Activated naive CD4-positive, alpha-beta T cell treated with anti-CD3 and anti-CD28 coated beads, Interleukin-2, amount 10 ng/mL, durations not matched to agents 7 days and 5 days (primary cell): ENCODE measurements around the gene CTNNAL1.
"Not testable (repeated sequence)": the region's sequence is repeated elsewhere in the genome, so short reads cannot be mapped to it uniquely, and the experiment has no call there.

Experiments used
- CTCF ChIA-PET: fragments of 350-600 bp; sonication (Branson Sonifier 250); formaldehyde crosslinking; loops from one replicate; lab custom pipeline; 2021; ENCODE audit warnings: antibody characterized with exemption; lab: Charles Lee
- DNase-seq: peaks from one replicate; pipeline ENCODE4 v3.0.0-alpha.2; 2020
- H3K27ac Mint-ChIP-seq: one replicate; pipeline ENCODE4 v1.8.0; 2021; ENCODE audit warnings: mild to moderate bottlenecking, moderate library complexity, mixed read lengths
- H3K27me3 Mint-ChIP-seq: one replicate; pipeline ENCODE4 v1.8.0; 2021; ENCODE audit warnings: mild to moderate bottlenecking, mixed read lengths
- H3K36me3 Mint-ChIP-seq: one replicate; pipeline ENCODE4 v1.8.0; 2021; ENCODE audit warnings: mixed read lengths
- H3K4me1 Mint-ChIP-seq: one replicate; pipeline ENCODE4 v1.8.0; 2021; ENCODE audit warnings: mixed read lengths
- H3K4me3 Mint-ChIP-seq: one replicate; pipeline ENCODE4 v1.8.0; 2021; ENCODE audit warnings: mild to moderate bottlenecking, moderate library complexity, mixed read lengths
- H3K9me3 Mint-ChIP-seq: one replicate; pipeline ENCODE4 v1.8.0; 2021; ENCODE audit warnings: mixed read lengths

CTNNAL1 gene

DNA sequence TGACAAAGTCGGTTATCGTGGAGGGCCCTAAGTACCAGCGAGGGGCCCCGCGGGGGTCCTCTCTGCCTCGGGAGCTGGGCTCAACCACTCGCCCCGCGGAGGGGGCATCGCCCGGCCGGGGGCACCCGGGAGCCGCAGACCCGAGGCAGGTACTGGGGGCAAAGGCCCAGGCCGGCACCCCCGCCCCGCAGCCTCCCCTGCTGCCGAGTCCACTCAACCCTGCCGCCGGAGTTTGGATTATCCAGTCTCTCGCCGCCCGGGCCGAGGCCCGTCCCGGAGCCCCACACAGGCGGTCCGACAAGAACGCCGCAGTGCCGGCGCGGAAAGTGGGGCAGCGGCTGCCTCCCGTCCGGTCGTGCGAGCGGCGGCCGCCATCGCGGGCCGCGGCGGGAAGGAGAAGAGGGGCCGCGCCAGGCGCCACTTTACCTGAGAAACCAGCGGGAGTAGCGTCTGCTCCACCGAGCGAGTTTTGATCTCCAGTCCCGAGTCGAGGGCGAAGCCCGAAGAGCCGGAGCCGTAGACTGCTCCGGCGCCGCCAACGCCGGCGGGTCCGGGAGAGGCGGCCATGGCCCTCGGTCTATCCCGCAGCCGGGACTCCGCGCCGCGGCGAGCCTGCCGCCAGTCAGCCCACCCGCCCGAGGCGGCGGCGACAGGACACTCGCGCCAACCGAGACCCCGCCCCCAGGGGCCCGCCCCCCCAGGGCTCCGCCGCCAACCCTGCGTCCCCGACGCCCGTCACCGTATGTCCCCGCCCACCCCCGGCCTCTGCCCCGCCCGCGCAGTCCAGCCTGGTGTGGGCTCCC lies at the start of gene CTNNAL1:
TSS of gene CTNNAL1 (minus strand) at position 624 of the 803 bp plus-strand sequence. CDS start at position 567, 57 bp downstream.
- H3K36me3 Mint-ChIP-seq: peaks cover 9% of the 10 kb centered on the region
- CTCF ChIA-PET: no interaction called here
- H3K4me3 Mint-ChIP-seq: peak within 1 kb of the TSS; percentile 99
- peaks cover 6% of the 10 kb centered on the region for H3K27me3 Mint-ChIP-seq
- peaks cover 34% of the 10 kb centered on the region for H3K4me1 Mint-ChIP-seq
- H3K9me3 Mint-ChIP-seq: no peaks in the 10 kb centered on the region
- peak within 1 kb of the TSS; percentile 87 for H3K27ac Mint-ChIP-seq
- DNase-seq: peak; percentile 91

DNA sequence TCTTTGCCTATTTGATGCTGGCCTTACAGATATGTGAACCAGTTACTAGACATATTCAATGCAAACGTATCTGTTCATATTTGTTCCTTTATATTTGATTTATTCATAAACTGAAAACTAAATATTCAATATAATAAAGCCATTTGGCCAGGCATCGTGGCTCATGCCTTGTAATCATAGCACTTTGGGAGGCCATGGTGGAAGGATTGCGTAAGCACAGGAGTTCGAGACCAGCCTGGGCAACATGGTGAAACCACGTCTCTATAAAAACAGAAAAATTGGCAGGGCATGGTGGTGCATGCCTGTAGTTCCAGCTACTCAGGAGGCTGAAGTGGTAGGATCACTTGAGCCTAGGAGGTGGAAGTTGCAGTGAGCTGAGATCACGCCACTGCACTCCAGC lies 49.2 kb upstream of the CTNNAL1 start:
- DNase-seq: no peak
- no peak overlapping the region for H3K4me3 Mint-ChIP-seq
- H3K27ac Mint-ChIP-seq: no peak overlapping the region
- H3K27me3 Mint-ChIP-seq: no peaks in the 10 kb centered on the region
- H3K4me1 Mint-ChIP-seq: no peaks in the 10 kb centered on the region
- H3K36me3 Mint-ChIP-seq: peaks cover 27% of the 10 kb centered on the region
- CTCF ChIA-PET: interaction anchor here (0.6 kb wide), 1 partner anchor 80 kb away, joined by 3 read pairs; no protein-coding TSS in a partner anchor
- no peaks in the 10 kb centered on the region for H3K9me3 Mint-ChIP-seq

- Mint-ChIP-seq H3K4me3 (no peak overlapping the region), H3K4me1 (no peaks in the 10 kb centered on the region), H3K27me3 (no peaks in the 10 kb centered on the region), H3K36me3 (peaks cover 38% of the 10 kb centered on the region), H3K27ac (no peak overlapping the region), H3K9me3 (no peaks in the 10 kb centered on the region)
- CTCF ChIA-PET: interaction anchor here (1.2 kb wide), 2 partner anchors 17 to 410 kb away, joined by 3 to 4 read pairs; no protein-coding TSS in a partner anchor
- no peak for DNase-seq
Observed at GRCh38 chr9:109060191-109060590, 46.9 kb upstream of the CTNNAL1 start.

DNA sequence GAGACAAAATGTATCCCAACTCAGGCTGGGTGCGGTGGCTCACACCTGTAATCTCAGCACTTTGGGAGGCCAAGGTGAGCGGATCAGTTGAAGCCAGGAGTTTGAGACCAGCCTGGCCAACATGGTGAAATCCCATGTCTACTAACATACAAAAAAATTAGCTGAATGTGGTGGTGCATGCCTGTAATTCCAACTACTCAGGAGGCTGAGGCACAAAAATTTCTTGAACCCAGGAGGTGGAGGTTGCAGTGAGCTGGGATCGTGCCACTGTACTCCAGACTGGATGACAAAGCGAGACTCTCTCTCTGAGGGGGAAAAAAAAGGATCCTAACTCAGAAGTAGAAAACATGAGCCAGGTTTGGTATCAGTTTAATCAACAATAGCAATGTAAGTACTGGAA lies 39.8 kb upstream of the CTNNAL1 start:
- H3K9me3 Mint-ChIP-seq, H3K4me3 Mint-ChIP-seq, H3K27me3 Mint-ChIP-seq, H3K4me1 Mint-ChIP-seq, H3K27ac Mint-ChIP-seq, CTCF ChIA-PET, DNase-seq: not testable (repeated sequence)
- peaks cover 66% of the 10 kb centered on the region for H3K36me3 Mint-ChIP-seq

DNA sequence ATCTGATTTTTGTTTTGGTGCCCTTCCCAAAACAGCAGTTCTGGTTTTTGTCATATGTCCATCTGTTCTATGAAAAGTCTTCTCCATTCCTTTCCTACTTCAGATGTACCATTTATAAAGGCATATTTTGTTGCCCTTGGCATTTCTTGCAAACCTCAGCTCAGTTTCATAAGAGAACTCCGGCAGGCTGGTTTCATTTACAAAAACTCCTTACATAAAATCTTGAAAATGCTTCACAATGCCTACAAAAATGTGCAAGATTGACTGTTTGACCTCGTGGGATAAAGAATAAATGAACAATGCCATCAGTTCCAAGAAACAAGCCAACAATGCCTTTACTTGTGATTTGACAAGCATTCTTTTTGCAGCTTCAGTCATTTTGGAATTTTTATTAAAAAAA lies 39.1 kb upstream of the CTNNAL1 start:
- no peaks in the 10 kb centered on the region for H3K9me3 Mint-ChIP-seq
- no peak for DNase-seq
- H3K27ac Mint-ChIP-seq: no peak overlapping the region
- H3K36me3 Mint-ChIP-seq: peaks cover 69% of the 10 kb centered on the region
- no peak overlapping the region for H3K4me3 Mint-ChIP-seq
- no peaks in the 10 kb centered on the region for H3K4me1 Mint-ChIP-seq
- H3K27me3 Mint-ChIP-seq: no peaks in the 10 kb centered on the region
- CTCF ChIA-PET: no interaction called here

DNA sequence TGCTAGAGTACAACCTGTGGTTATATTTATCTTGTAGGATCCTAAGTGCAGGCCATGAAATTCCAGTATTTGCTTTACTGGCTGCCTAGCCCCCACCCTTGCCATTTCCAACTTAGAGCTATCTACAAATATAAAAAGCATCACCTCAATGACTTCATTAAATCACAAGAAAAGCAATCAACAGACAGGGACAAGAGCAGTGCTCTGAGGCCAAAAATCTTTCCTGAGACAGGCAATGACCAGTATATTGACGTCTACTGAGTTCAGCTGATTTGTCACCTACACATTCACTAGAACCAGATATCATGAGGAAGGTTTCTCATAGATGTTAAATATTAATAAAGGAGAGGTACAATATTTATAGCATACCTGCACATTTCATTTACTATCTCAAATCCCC lies 38.4 kb upstream of the CTNNAL1 start:
- H3K9me3 Mint-ChIP-seq: no peaks in the 10 kb centered on the region
- H3K27me3 Mint-ChIP-seq: no peaks in the 10 kb centered on the region
- no peak overlapping the region for H3K4me3 Mint-ChIP-seq
- no peaks in the 10 kb centered on the region for H3K4me1 Mint-ChIP-seq
- no peak for DNase-seq
- H3K36me3 Mint-ChIP-seq: peaks cover 70% of the 10 kb centered on the region
- no peak overlapping the region for H3K27ac Mint-ChIP-seq
- CTCF ChIA-PET: no interaction called here

GRCh38 chr9:109050444-109050843 lies 37.1 kb upstream of the CTNNAL1 start:
- DNase-seq: no peak
- Mint-ChIP-seq H3K27me3 (no peaks in the 10 kb centered on the region), H3K4me3 (no peak overlapping the region), H3K36me3 (peaks cover 69% of the 10 kb centered on the region), H3K9me3 (no peaks in the 10 kb centered on the region), H3K27ac (no peak overlapping the region), H3K4me1 (no peaks in the 10 kb centered on the region)
- CTCF ChIA-PET: no interaction called here

GRCh38 chr9:109048822-109049221 lies 35.5 kb upstream of the CTNNAL1 start:
- H3K4me1 Mint-ChIP-seq: no peaks in the 10 kb centered on the region
- CTCF ChIA-PET: interaction anchor here (0.6 to 1.3 kb wide), 2 partner anchors 272 to 1040 kb away, joined by 3 to 4 read pairs; no protein-coding TSS in a partner anchor
- peaks cover 66% of the 10 kb centered on the region for H3K36me3 Mint-ChIP-seq
- no peaks in the 10 kb centered on the region for H3K27me3 Mint-ChIP-seq
- H3K4me3 Mint-ChIP-seq: no peak overlapping the region
- H3K27ac Mint-ChIP-seq: no peak overlapping the region
- H3K9me3 Mint-ChIP-seq: no peaks in the 10 kb centered on the region
- no peak for DNase-seq

DNA sequence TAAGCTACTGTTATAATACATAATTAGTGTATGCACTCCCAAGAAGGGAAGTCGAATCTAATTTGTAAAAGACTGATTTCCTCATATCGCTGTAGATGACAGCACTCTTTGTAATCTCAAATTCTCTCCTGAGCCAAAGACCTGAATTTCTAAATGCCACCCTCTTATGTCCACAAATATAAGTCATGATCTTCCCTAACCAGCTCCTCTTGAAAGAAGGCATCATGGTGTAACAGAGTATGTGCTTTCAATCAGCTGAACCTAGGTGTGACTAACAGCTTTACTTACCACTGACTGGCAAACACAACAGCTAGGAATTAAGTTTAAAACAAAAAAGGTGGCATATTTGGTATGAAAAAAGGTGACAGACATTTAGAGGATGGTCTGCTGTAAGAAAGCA lies 34.0 kb upstream of the CTNNAL1 start:
- no peak overlapping the region for H3K4me3 Mint-ChIP-seq
- peaks cover 64% of the 10 kb centered on the region for H3K36me3 Mint-ChIP-seq
- H3K27me3 Mint-ChIP-seq: no peaks in the 10 kb centered on the region
- H3K9me3 Mint-ChIP-seq: no peaks in the 10 kb centered on the region
- no peaks in the 10 kb centered on the region for H3K4me1 Mint-ChIP-seq
- DNase-seq: no peak
- no peak overlapping the region for H3K27ac Mint-ChIP-seq
- CTCF ChIA-PET: interaction anchor here (0.9 to 1.2 kb wide), 2 partner anchors 151 to 152 kb away, joined by 3 read pairs; no protein-coding TSS in a partner anchor

DNA sequence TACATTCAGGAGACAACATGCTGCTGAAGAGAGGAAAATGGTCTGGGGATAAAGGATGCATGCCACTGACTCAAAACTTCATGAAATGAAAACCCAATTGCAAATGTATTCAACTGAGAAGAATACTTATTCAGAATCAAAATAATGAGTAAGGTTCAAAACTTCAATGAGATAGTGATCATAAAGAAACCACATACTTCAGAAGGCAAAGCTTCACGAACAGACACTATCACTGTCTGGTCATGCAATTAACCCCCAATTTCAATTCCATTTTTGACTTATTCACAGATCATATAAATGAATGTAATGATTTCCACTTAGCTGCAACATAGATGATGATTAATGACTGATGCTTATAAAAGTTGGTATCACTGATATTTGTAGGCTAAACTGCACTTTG lies 33.0 kb upstream of the CTNNAL1 start:
- Mint-ChIP-seq H3K36me3 (peaks cover 56% of the 10 kb centered on the region), H3K4me1 (no peaks in the 10 kb centered on the region), H3K9me3 (no peaks in the 10 kb centered on the region), H3K27ac (no peak overlapping the region), H3K27me3 (no peaks in the 10 kb centered on the region), H3K4me3 (no peak overlapping the region)
- no peak for DNase-seq
- CTCF ChIA-PET: interaction anchor here (0.9 kb wide), 1 partner anchor 153 kb away, joined by 3 read pairs; no protein-coding TSS in a partner anchor

DNA sequence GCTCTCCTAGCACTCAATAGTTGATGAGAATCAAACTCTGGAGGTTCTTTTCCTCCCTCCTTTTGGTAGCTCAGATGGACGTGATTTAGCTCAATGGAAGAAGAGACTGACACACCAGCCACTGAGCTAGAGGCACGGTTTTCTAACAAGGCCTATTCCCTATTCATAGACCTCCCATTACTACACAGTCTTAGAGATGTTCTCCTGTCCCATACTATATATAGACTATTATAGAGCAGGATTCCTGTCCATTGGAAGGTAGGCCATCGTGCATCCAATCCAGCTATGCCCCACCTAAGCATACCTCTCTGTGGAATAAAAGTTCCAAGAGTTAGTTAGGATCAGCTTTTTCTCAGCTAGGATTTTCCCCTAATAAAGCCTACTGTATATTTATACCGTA lies 30.3 kb upstream of the CTNNAL1 start:
- H3K27ac Mint-ChIP-seq: no peak overlapping the region
- no peaks in the 10 kb centered on the region for H3K9me3 Mint-ChIP-seq
- H3K4me3 Mint-ChIP-seq: no peak overlapping the region
- no peaks in the 10 kb centered on the region for H3K27me3 Mint-ChIP-seq
- CTCF ChIA-PET: interaction anchor here (0.9 to 1.2 kb wide), 3 partner anchors 12 to 27 kb away, joined by 3 to 4 read pairs (median 3); no protein-coding TSS in a partner anchor
- no peaks in the 10 kb centered on the region for H3K4me1 Mint-ChIP-seq
- peaks cover 56% of the 10 kb centered on the region for H3K36me3 Mint-ChIP-seq
- no peak for DNase-seq

GRCh38 chr9:109040571-109040970 lies 27.3 kb upstream of the CTNNAL1 start:
- no peak for DNase-seq
- no peaks in the 10 kb centered on the region for H3K4me1 Mint-ChIP-seq
- no peaks in the 10 kb centered on the region for H3K9me3 Mint-ChIP-seq
- peaks cover 47% of the 10 kb centered on the region for H3K36me3 Mint-ChIP-seq
- no peak overlapping the region for H3K27ac Mint-ChIP-seq
- no peak overlapping the region for H3K4me3 Mint-ChIP-seq
- no peaks in the 10 kb centered on the region for H3K27me3 Mint-ChIP-seq
- CTCF ChIA-PET: no interaction called here

DNA sequence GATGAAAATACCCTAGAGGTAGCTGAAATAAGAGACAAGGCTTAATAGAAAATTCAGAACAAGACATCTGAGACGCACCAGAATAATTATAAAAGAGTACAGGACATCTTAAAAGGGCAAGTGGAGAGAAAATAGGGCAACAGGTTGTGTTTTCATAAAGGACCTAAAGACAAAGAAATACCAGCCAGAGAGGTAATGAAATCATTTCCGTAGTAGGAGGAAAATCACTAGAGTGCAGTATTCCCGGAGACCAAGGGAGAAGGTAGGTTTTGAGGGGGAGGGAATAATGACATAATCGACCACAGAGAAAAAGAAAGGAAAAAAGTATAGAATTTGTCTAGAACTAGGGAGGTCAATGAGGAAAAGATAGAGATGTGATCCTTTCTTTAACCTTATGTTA lies 26.2 kb upstream of the CTNNAL1 start:
- Mint-ChIP-seq H3K27ac (no peak overlapping the region), H3K36me3 (peaks cover 44% of the 10 kb centered on the region)

GRCh38 chr9:109037946-109038715 lies 24.8 kb upstream of the CTNNAL1 start:
- CTCF ChIA-PET: no interaction called here
- Mint-ChIP-seq H3K9me3 (no peaks in the 10 kb centered on the region), H3K4me1 (no peaks in the 10 kb centered on the region), H3K4me3 (no peak overlapping the region), H3K36me3 (peaks cover 43% of the 10 kb centered on the region), H3K27me3 (no peaks in the 10 kb centered on the region), H3K27ac (no peak overlapping the region)
- DNase-seq: no peak

More for the DNA sequence above, 26.2 kb upstream of the CTNNAL1 start:
- Mint-ChIP-seq H3K4me1 (no peaks in the 10 kb centered on the region), H3K27me3 (no peaks in the 10 kb centered on the region), H3K9me3 (no peaks in the 10 kb centered on the region), H3K4me3 (no peak overlapping the region)
- DNase-seq: no peak
- CTCF ChIA-PET: no interaction called here
